ENCODE results near the gene RAD51AP1.

DNA sequence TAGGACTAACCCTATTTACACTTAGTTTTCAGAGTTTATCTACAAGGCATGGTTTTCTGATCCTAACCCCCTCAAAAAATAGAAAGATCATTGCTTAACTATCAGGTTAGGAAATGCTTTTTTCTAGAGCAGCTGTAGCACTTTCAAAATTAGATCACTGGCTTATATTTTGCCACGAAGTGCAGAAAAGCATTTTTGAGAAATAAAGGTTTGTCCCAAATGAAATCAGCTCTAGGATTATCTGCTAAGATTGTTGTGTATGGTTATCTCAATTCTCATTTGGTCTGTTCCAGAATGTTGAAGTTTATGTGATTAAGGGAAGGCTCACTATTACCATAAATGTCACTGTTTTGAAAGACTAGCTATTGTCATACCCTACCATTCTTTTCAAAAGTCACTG is 13.5 kb downstream of the RAD51AP1 start:
- TF ChIP-seq CTCF (optimal IDR thresholded peaks at IDR 0.05 in 1 of 3, IDR thresholded peaks at IDR 0.05 in 1 of 3, conservative IDR thresholded peaks at IDR 0.05 in 1 of 3; ENCODE audit: extremely low read depth in 1 of 3, insufficient read depth in 2 of 3, low read length in 3 of 3) = no peak
- no peak for TF ChIP-seq EZH2 (IDR thresholded peaks at IDR 0.05; ENCODE audit: low read length)
